ENCODE measurements around the gene TTC7B.

DNA sequence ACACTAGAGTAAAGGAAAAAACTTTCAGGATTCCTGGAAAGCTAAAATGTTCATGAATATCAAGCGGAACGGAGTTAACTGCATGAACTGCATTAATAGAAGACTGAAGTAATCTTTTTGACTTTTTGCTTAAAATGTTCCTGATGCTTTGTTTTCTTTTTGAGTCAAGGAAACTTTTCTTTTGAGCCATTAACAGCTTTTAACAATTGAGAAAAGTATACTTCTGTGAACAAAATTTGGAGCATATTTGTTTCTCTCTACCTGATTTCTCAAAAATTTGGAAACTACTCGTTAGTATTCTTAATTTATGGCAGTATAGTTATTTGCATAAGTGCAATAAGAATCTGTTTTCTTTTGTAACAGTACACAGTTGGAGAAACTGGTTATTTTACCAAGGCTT, 340.9 kb downstream of the TTC7B start:
- TF ChIP-seq JUNB (IDR thresholded peaks at IDR 0.05; ENCODE audit: unreplicated experiment) (no peak), CTCF (conservative IDR thresholded peaks at IDR 0.05; ENCODE audit: low read depth in 2 of 2) (no peak), EZH2 (IDR thresholded peaks at IDR 0.05; ENCODE audit: low read depth, unreplicated experiment) (no peak), POLR2AphosphoS5 (IDR thresholded peaks at IDR 0.05; ENCODE audit: low read depth) (no peak), ZNF114 (CRISPR knock-in tag; IDR thresholded peaks at IDR 0.05) (no peak), STAT1 (IDR thresholded peaks at IDR 0.05; ENCODE audit: unreplicated experiment) (no peak), CREB1 (CRISPR knock-in tag; IDR thresholded peaks at IDR 0.05; ENCODE audit: low read depth) (no peak)
- TF ChIP-seq, protein P1, sequence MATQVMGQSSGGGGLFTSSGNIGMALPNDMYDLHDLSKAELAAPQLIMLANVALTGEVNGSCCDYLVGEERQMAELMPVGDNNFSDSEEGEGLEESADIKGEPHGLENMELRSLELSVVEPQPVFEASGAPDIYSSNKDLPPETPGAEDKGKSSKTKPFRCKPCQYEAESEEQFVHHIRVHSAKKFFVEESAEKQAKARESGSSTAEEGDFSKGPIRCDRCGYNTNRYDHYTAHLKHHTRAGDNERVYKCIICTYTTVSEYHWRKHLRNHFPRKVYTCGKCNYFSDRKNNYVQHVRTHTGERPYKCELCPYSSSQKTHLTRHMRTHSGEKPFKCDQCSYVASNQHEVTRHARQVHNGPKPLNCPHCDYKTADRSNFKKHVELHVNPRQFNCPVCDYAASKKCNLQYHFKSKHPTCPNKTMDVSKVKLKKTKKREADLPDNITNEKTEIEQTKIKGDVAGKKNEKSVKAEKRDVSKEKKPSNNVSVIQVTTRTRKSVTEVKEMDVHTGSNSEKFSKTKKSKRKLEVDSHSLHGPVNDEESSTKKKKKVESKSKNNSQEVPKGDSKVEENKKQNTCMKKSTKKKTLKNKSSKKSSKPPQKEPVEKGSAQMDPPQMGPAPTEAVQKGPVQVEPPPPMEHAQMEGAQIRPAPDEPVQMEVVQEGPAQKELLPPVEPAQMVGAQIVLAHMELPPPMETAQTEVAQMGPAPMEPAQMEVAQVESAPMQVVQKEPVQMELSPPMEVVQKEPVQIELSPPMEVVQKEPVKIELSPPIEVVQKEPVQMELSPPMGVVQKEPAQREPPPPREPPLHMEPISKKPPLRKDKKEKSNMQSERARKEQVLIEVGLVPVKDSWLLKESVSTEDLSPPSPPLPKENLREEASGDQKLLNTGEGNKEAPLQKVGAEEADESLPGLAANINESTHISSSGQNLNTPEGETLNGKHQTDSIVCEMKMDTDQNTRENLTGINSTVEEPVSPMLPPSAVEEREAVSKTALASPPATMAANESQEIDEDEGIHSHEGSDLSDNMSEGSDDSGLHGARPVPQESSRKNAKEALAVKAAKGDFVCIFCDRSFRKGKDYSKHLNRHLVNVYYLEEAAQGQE (IDR thresholded peaks at IDR 0.05; ENCODE audit: unreplicated experiment), result no peak

Measured in GM23338 (cell line).